C1 segment of cervical spinal cord (tissue), 14 donors: ENCODE results near the gene FAM168A.

Experiments
- DNase-seq, 14 donors: peaks; one replicate each; lab custom pipeline; 2025; lab: John Stamatoyannopoulos, UW

Gene FAM168A

GRCh38 chr11:73597956-73598718 is at the start of gene FAM168A:
Gene FAM168A, minus strand, starts transcription at chr11:73598112. Its CDS starts 129,638 bp downstream, at chr11:73468474.
- peak; percentile 78 to 99 (median 96) for DNase-seq

GRCh38 chr11:73647459-73648100 is 49.7 kb upstream of the FAM168A start:
- peak in 13 of 14 donors; percentile 77 to 95 (median 89) for DNase-seq

DNA sequence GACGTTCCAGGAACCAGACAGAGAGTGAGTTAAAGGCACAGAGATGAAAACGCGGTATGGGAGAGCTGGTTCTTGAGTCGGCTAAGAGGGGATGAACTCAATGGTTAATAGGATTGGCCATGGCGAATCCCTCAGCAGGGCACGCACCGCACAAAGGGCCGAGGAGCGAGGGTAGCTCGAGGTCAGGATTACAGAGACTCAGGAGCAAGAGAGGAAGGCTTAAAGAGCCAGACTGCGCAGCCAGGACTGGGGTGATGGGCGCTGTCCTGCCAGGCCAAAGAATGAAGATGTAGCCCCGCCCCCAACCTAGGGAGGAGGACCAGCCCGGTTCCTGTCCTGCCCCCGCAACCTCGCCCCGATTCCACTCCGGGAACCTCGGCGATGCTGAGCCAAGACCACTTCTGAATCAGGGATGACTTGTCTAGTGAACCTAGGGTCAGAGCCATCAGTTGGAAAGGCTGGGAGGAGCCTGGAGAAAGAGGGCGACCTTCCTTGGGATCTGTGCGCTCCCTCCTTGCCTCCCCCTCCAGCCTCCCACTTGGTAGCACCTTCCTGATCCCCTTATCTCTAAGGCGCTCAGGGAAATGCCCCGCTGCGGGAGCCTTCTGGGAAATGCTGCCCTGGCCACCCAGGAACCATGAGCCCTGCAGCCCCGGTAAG is 48.2 kb upstream of the FAM168A start, which contains the start of gene PLEKHB1:
Gene PLEKHB1, plus strand, starts transcription at position 610 of the 660 bp plus-strand sequence. Its CDS starts 28 bp downstream, at position 638.
- no peak for DNase-seq

- no peak for DNase-seq
Observed at GRCh38 chr11:73645121-73645969, 47.4 kb upstream of the FAM168A start.

DNA sequence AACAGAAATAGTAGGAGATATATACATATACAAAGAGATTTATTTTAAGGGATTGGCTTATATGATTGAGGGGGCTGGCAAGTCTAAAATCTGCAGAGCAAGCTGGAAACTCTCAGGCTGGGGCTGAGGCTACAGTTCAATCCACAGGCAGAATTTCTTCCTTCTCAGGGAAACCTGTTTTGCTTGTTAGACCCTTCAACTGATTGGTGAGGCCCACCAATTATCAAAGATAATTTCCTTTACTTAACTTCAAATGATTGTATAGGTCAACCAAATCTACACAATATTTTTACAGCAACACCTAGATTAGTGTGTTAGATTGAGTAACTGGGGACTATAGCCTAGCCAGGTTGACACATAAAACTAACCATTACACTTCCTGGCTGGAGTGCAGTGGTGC is 43.8 kb upstream of the FAM168A start:
- DNase-seq: no peak

- no peak for DNase-seq
Observed at GRCh38 chr11:73640592-73640991, 42.7 kb upstream of the FAM168A start.

DNA sequence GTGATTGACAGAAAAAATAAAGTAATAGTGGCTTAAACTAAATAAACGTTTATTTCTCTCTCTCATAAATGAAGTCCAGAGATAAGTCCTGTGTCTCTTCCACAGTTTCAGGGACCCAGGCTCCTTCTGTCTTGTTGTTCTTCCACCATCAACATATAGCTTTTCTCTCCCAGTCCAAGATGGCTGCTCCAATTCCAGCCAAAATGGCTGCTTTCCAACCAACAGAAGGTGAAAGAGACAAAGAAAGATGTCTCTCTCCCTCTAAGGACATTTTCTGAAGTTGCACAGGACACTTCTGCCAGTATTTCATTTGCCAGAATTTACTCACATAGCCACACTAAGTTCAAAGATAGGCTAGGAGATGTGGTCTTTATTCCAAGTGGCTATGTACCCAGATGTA is 39.1 kb upstream of the FAM168A start:
- no peak for DNase-seq

- no peak for DNase-seq
Observed at GRCh38 chr11:73636249-73636648, 38.3 kb upstream of the FAM168A start.

GRCh38 chr11:73635721-73636120 is 37.8 kb upstream of the FAM168A start:
- DNase-seq: no peak

GRCh38 chr11:73633999-73634398 is 36.1 kb upstream of the FAM168A start:
- no peak for DNase-seq

GRCh38 chr11:73632996-73633395 is 35.1 kb upstream of the FAM168A start:
- no peak for DNase-seq

DNA sequence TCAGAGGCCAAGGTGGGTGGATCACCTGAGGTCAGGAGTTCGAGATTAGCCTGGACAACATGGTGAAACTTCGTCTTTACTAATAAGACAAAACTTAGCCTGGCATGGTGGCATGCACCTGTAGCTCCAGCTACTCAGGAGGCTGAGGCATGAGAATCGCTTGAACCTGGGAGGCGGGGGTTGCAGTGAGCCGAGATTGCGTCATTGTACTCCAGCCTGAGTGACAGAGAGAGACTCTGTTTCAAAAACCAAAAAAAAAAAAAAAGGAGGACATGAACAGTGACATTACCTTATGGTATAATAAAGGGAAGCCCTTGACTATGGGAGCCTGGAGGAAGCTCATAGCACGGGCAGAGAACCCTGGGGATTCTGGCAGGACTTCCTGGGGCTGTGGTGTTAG is 32.0 kb upstream of the FAM168A start:
- DNase-seq: no peak

GRCh38 chr11:73625696-73626318 is 27.9 kb upstream of the FAM168A start:
- peak in 12 of 14 donors; percentile 22 to 87 (median 60) for DNase-seq

- DNase-seq: no peak
Observed at GRCh38 chr11:73623686-73624085, 25.8 kb upstream of the FAM168A start.

GRCh38 chr11:73622926-73623593 is 25.1 kb upstream of the FAM168A start:
- no peak for DNase-seq

DNA sequence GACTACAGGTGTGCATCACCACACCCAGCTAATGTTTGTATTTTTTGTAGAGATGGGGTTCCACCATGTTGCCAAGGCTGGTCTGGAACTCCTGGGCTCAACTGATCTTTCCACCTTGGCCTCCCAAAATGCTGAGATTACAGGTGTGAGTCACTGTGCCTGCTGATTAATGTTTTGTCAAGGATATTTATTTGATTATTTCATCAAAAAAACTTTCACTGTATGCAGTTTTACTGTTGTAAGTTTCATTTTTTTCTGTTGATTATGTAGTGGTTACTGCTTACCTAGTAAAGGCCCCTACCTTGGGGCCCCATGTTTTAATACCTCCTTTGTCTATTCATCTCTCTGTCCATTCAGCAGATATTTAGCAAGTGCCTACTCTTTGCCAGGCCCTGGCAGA is 16.7 kb upstream of the FAM168A start:
- DNase-seq: no peak

DNA sequence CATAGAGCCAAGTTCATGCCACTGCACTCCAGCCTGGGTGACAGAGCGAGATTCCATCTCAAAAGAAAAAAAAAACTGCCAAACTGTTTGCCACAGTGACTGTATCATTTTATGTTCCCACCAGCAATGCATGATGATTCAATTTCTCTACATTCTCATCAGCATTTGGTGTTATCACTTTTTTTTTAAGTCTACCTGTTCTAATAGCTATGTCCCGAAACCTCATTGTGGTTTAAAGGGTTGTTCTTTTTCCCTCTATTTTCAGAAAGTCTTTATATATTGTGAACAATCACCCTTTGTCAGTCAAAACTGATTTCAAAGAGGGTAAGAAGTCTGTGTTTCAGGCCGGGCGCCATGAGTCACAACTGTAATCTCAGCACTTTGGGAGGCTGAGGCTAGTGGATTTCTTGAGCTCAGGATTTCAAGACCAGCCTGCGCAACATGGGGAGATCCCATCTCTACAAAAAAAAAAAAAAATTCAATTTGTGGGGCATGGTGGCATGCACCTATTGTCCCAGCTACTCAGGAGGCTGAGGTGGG is 14.8 kb upstream of the FAM168A start:
- DNase-seq: no peak

- DNase-seq: no peak
Observed at GRCh38 chr11:73598719-73599379, 937 bp upstream of the FAM168A start.

- peak in 6 of 14 donors; percentile 26 to 68 (median 44) for DNase-seq
Observed at GRCh38 chr11:73597336-73597955, 466 bp downstream of the FAM168A start.
